Uterus (tissue), 2 donors: ENCODE data around the gene CDX1.

ENCODE experiments used
- POLR2A ChIP-seq, 2 donors: fragments of 450-650 bp; IDR thresholded peaks; one replicate each; pipeline ENCODE4 v1.6.1; 2016; ENCODE audit warnings: antibody characterized with exemption in 2 of 2, mild to moderate bottlenecking in 1 of 2, moderate library complexity in 1 of 2
- TF ChIP-seq, protein P1 (sequence below), 4 experiments: fragments of 200-600 bp in 2 of 4; fragments of 450-650 bp in 2 of 4; sonication (generic) in 2 of 4; IDR thresholded peaks; one replicate each; pipeline ENCODE4 v1.5.1; 2016 to 2019; ENCODE audit warnings: antibody characterized with exemption in 4 of 4, mild to moderate bottlenecking in 2 of 4, moderate library complexity in 1 of 4

DNA sequence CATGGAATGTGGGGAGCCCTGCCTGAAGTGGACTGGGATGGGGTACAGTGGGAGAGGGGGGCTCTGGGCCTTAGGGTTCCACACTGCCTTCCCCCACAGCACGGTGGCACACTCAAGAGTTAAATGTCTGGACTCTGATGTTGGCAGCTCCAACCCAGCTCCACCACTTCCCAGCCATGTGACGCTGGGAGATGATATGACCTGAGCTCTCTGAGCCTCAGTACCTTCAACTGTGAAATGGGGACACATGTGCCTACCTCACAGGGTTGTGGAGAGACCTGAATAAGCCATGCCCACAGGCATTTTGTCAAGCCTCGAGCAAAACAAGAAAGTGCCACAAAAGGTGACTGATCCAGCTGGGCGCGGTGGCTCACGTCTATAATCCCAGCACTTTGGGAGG is 7.5 kb upstream of the CDX1 start:
- TF ChIP-seq POLR2A (IDR thresholded peaks at IDR 0.05) = no peak
- TF ChIP-seq, protein P1, sequence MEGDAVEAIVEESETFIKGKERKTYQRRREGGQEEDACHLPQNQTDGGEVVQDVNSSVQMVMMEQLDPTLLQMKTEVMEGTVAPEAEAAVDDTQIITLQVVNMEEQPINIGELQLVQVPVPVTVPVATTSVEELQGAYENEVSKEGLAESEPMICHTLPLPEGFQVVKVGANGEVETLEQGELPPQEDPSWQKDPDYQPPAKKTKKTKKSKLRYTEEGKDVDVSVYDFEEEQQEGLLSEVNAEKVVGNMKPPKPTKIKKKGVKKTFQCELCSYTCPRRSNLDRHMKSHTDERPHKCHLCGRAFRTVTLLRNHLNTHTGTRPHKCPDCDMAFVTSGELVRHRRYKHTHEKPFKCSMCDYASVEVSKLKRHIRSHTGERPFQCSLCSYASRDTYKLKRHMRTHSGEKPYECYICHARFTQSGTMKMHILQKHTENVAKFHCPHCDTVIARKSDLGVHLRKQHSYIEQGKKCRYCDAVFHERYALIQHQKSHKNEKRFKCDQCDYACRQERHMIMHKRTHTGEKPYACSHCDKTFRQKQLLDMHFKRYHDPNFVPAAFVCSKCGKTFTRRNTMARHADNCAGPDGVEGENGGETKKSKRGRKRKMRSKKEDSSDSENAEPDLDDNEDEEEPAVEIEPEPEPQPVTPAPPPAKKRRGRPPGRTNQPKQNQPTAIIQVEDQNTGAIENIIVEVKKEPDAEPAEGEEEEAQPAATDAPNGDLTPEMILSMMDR (IDR thresholded peaks at IDR 0.05) = no peak
